RPMI7951 (cell line): ENCODE results near the gene LYSET. TPM values are rescaled to one million over a fixed set of nuclear protein-coding genes. Genes with fewer than 3 reads are reported as not detected.
"Not testable (repeated sequence)": the region's sequence is repeated elsewhere in the genome, so short reads cannot be mapped to it uniquely, and the experiment has no call there.

ENCODE experiments used
- DNase-seq: peaks from one replicate; pipeline ENCODE4 v3.0.0-alpha.2; 2012; ENCODE audit warnings: low read depth
- total RNA-seq: library from RNA; depleted of rRNA; stranded (reverse); fragments of >200 nt; shearing (Covaris generic); gene quantifications from 2 replicates; pipeline ENCODE4 v1.2.3, GENCODE V29; 2014; rRNA removed

LYSET gene
- total RNA-seq: 10.2 and 15.4 TPM in 2 replicates

GRCh38 chr14:93184391-93185348 lies at the start of gene LYSET, which contains the start of gene MOAP1:
LYSET (plus strand) TSS chr14:93185317; CDS start chr14:93185406, 89 bp downstream.
MOAP1 (minus strand) TSS chr14:93184897; CDS start chr14:93184242, 655 bp downstream.
- DNase-seq: peak; percentile 81

DNA sequence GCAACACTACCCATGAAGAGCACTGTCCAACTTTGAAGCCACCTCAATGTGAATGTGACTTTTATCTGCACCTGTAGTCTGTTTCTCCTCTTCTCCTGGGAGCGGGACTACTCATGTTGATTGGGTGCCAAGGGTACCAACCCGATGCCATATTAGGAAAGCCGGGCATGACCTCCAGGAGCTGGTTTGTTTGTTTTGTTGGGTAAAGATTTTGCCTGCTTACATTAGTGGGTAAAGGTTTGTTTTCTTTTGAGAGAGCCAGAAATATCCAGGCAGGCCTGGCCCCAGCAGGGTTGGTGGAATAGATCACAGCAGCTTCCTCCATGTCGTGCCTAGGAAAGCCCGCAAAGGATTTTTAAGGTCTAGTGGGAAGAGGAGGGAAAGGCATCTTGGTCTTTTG lies 49.7 kb upstream of the LYSET start:
- DNase-seq: no peak

DNA sequence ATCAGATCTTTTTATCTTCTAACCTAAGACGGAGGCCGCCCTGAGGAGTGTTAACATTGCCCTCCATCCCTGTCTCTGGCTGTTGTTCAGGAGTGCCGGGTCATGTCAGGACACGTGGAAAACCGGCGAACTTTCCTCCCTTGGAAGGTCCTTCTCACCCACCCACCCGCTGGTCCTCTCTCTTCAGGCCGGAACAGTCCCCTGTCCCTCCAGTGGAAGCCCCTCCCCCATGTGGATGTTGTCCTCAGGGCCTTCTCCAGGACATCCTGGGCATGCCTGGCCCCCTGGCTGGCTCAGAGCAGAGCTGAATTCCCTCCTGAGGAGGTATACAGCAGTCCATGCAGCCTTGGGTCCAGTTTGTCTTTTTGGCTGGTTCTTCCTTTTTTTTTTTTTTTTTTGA lies 49.1 kb upstream of the LYSET start:
- no peak for DNase-seq

DNA sequence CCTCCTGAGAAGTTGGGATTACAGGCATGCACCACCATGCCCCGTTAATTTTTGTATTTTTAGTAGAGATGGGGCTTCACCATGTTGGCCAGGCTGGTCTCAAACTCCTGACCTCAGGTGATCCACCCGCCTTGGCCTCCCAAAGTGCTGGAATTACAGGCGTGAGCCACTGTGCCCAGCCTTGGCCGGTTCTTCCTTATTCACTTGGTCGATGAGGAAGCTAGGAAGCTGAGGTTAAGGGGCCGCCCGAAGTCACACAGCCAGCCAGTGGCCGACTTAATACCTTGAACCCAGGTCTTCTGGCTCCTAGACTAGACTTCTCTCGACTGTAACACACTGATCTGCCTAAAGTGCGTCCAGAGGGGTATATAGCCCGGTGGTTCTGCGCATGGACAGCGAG lies 48.6 kb upstream of the LYSET start:
- not testable (repeated sequence) for DNase-seq

DNA sequence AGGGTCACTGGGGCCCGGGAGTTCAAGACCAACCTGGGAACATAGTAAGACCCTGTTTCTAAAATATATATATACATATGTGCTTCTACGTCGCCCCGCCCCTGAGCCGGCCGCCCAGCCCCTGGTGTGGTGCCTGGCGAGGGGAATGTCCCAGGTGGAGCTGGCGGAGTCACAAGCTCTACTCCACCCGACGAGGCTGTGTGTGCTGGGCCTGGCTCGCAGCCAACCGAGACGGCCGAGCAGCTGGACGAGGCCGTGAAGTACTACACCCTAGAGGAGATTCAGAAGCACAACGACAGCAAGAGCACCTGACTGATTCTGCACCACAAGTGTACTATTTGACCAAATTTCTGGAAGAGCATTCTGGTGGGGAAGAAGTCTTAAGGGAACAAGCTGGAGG lies 47.3 kb upstream of the LYSET start:
- no peak for DNase-seq

- DNase-seq: no peak
These were observed 42.1 kb upstream of the LYSET start for GRCh38 chr14:93142854-93143652.

GRCh38 chr14:93146119-93146518 lies 39.0 kb upstream of the LYSET start:
- no peak for DNase-seq

DNA sequence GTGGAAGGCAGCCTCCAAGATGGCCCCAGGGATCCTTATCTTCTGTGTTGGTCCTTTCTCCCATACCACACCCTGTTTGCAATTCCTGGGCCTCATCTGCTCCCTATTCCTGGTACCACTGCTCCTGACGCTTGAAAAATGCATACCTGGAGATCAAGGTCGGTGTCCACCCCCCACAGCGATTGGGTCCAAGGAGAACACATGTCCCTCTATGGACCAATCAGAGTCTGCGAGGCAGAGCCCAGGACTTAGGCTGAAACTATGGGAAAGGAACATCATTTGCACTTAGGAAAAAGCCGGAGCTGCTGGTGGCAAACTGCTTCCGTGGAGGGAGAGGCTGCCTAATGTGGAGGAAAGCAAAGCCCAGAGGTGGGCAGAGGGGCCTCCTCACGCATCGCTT lies 36.1 kb upstream of the LYSET start:
- DNase-seq: no peak

- DNase-seq: no peak
These were observed 34.6 kb upstream of the LYSET start for GRCh38 chr14:93150227-93151208.

DNA sequence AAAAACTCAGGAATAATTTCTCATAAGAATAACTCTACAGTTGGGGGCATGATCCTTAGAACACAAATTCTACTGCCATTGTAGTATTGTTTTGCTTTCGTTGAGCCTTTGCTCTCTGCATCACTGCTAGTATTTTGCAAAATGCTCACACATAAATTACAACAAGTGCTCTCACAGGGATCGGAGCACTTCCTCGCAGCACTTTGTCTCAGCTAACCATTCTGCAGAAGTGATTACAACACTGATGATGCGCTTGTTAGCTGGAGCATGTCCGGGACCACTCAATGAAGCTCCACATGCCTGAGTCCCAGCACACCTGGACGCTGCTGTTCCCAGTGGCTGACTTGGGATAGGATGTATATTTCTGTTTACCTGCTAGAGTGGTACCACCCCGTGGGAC lies 32.0 kb upstream of the LYSET start:
- DNase-seq: no peak

DNA sequence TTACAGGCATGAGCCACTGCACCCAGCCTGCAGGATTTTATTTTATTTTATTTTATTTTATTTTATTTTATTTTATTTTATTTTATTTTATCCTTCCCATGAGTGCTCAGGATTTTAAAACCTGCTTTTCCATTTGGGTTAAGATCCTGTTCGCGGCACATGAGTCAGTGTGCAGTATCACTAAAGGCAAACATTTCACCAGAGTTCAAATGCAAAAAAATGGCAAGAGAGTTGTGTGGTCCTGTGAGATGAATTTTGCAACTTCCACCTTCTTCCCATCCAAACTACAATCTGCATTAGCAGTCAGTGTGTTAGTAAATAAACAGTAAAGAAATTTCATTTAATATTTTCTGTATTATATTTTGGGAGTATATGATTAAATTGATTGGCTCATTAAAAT lies 29.4 kb upstream of the LYSET start:
- no peak for DNase-seq

DNA sequence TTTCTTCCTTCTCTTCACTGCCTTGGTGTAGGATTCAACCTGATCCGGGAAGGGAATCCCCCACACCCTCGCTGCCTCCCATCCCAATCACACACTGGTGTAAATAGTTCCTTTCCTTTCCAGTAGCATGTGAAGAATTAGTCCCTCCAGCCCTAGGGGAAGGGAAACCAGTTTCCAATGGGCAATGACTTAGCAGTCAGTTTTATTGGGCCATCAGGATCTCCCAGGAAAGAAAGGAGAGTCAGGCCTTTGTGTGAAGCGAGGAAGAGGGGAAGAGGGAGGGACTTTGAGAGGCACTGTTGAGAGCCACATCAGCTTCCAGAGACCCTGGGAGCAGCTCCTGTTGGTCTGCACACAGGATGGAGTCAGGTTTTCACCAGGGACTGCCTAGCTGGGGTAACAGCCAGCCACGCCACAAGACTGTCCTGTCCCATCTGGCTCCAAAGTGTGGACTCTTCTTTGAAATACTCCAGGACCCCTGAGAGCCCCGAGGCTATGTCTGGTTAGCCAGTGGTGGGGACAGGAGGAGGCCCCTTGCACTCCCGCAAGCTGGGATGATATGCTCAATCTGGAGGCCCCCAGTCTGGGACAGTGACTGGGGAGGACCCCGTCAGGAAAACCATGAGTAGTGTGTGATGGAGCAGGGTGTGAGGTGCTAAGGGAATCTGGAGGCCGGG lies 28.3 kb upstream of the LYSET start:
- DNase-seq: no peak

DNA sequence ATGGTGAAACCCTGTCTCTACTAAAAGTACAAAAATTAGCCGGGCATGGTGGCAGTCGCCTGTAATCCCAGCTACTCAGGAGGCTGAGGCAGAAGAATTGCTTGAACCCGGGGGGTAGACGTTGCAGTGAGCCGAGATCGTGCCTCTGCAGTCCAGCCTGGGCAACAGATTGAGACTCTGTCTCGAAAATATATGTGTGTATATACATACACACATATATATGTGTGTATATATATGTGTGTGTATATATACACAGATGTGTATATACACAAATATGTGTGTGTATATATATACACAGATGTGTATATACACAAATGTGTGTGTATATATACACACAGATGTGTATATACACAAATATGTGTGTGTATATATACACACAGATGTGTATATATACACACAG lies 26.8 kb upstream of the LYSET start:
- DNase-seq: not testable (repeated sequence)

DNA sequence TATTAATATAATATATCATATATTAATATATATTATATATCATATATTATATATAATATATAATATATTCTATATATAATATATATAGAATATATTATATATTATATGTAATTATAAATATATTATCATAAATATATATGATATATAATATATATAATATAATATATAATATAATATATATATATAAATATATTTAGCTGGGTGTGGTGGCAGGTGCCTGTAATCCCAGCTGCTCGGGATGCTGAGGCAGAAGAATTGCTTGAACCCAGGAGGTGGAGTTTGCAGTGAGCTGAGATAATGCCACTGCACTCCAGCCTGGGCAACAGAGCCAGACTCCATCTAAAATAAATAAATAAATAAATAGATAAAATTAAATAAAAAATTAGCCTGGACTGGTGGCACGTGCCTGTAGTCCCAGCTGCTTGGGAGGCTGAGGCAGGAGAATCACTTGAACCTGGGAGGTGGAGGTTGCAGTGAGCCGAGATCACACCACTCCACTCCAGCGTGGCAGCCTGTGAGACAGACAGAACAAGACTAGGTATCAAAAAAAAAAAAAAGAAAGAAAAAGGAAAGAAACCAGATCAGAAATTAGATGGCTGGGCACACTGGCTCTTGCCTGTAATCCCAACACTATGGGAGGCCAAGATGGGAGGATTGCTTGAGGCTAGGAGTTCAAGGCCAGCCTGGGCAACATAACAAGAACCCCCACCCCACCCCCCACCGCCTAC lies 25.3 kb upstream of the LYSET start:
- not testable (repeated sequence) for DNase-seq

DNA sequence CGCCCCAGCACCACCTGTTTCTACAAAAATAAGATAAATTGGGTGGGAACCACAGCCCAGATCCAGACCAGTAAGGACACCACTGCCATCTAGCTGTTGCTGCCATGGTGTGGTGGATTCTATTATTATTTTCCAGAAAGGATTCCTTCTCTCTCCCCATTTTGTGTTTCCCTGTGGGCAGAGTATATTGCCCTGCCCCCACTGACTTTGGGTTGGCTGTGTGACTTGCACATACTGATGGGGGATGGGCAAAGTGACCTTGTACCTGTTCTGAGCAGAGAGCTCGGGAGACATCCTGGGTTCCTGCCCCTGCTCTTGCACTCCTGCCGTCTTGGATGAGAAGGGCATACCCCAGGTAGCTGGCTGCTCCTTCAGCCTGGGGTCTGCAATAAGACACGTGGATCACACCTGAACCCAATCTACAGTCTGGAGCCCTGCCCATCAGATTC lies 24.7 kb upstream of the LYSET start:
- no peak for DNase-seq

GRCh38 chr14:93161411-93161940 lies 23.6 kb upstream of the LYSET start:
- no peak for DNase-seq

DNA sequence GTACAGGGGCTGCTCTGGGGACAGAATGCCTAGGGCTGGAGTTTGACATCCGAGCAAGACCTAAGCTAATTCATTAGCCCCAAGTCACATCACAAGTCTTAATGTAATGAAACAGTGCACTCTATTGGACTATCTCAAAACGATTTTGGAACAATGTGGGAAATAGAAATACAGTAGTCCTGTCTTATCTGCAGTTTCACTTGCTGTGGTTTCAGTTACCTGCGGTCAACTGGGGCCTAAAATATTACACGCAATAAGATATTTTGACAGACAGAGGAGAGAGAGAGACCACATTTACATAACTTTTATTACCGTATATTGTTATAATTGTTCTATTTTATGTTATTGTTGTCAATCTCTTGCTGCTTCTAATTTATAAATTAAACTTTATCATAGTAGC lies 21.6 kb upstream of the LYSET start:
- no peak for DNase-seq

GRCh38 chr14:93165271-93166265 lies 19.5 kb upstream of the LYSET start:
- DNase-seq: not testable (repeated sequence)
